ENCODE data around the gene CLIC3. TPM values are rescaled to one million over a fixed set of nuclear protein-coding genes. Genes with fewer than 3 reads are reported as not detected.
A peak's percentile ranks its signal among the peaks of the same experiment; 100 is the strongest.

CLIC3 gene
- total RNA-seq, 1 experiment from 2014 or later = 6.2 TPM

DNA sequence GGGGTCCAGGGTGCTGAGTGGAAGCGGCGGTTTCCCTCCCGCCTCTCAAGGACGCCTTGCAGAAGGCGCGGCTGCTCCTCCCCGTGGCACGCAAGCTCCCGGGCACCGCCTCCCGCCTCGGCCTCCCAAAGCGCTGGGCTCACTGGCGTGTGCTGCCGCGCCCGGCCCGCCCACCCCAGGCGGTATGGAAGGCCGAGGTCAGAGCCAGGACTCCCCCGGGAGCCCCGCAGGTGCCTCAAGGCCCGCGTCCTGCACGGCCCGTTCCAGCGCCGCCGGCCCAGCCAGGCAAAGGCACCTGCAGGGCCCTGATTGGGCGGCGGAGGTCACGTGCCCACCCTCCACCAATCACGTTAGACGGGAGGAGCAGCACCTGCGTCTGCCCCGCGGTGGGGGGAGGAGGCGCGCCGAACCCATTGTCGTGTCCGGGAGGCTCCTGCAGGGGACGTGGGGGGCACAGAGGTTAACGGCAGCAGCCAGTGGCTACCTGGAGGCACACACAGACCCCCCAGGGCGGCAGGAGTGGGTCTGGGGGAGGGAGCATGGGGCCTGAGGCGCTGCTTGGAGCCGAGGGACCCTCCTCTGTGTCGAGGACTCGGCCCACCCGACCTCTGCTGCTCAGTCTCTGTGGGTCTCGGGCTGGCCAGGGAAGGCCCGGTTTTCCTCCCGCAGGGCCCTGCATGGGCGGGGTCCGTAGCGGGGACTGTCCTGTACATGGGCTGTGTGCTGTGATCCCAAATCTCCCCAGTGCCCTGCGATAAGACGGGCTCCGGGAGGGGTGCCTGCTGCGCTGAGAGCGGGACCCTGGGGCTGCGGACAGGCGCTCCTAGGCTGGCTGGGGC, 46.3 kb downstream of the CLIC3 start:
- in situ Hi-C loops (cut with HindIII; ENCODE audit: low pct_unique_long_range_greater_than_20kb, low sequenced_read_pairs) = no loop called here
- H3K27ac ChIP-seq (ENCODE audit: low read length) = peak overlapping the region; percentile 87
- CTCF ChIA-PET = interaction anchor here (0.6 kb wide), 1 partner anchor 26 kb away, joined by 10 read pairs; no protein-coding TSS in a partner anchor

GRCh38 chr9:136949239-136949816, 47.0 kb downstream of the CLIC3 start:
- ChIA-PET POLR2A (no interaction called here), CTCF (interaction anchor here (0.6 kb wide), 1 partner anchor 27 kb away, joined by 10 read pairs; no protein-coding TSS in a partner anchor)
- H3K36me3 ChIP-seq (ENCODE audit: control insufficient read depth, insufficient read depth, low read length) = no peaks in the 10 kb centered on the region; the same call in 1 of the 2 replicates
- in situ Hi-C loops (cut with HindIII; ENCODE audit: low pct_unique_long_range_greater_than_20kb, low sequenced_read_pairs) (no loop called here), intact Hi-C loops (cut with micrococcal nuclease; ENCODE audit: unreplicated experiment) (loop anchor here (10.0 kb wide), 1 partner anchor 85 kb away; the partner anchor contains the start of gene FUT7)
- H3K9me3 ChIP-seq (ENCODE audit: control insufficient read depth, insufficient read depth, low read depth, low read length) = no peaks in the 10 kb centered on the region
- ATAC-seq (peak; percentile 10), DNase-seq (ENCODE audit: low read depth, low spot score) (no peak)
- H3K4me3 ChIP-seq (ENCODE audit: low read depth in 2 of 2, low read length in 2 of 2) = peak overlapping the region; percentile 48 to 63
- H3K27ac ChIP-seq (ENCODE audit: low read length) = peak overlapping the region; percentile 69
- no TSS peak for BruUV-seq (replicated peaks)
- peaks cover 33% of the 10 kb centered on the region for H3K4me1 ChIP-seq (ENCODE audit: control insufficient read depth, insufficient read depth, low read length)
- no peak for TF ChIP-seq TCF7L2 (IDR thresholded peaks at IDR 0.05; ENCODE audit: low read depth, low read length)
- TF ChIP-seq, protein P1, sequence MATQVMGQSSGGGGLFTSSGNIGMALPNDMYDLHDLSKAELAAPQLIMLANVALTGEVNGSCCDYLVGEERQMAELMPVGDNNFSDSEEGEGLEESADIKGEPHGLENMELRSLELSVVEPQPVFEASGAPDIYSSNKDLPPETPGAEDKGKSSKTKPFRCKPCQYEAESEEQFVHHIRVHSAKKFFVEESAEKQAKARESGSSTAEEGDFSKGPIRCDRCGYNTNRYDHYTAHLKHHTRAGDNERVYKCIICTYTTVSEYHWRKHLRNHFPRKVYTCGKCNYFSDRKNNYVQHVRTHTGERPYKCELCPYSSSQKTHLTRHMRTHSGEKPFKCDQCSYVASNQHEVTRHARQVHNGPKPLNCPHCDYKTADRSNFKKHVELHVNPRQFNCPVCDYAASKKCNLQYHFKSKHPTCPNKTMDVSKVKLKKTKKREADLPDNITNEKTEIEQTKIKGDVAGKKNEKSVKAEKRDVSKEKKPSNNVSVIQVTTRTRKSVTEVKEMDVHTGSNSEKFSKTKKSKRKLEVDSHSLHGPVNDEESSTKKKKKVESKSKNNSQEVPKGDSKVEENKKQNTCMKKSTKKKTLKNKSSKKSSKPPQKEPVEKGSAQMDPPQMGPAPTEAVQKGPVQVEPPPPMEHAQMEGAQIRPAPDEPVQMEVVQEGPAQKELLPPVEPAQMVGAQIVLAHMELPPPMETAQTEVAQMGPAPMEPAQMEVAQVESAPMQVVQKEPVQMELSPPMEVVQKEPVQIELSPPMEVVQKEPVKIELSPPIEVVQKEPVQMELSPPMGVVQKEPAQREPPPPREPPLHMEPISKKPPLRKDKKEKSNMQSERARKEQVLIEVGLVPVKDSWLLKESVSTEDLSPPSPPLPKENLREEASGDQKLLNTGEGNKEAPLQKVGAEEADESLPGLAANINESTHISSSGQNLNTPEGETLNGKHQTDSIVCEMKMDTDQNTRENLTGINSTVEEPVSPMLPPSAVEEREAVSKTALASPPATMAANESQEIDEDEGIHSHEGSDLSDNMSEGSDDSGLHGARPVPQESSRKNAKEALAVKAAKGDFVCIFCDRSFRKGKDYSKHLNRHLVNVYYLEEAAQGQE (IDR thresholded peaks at IDR 0.05; ENCODE audit: insufficient read depth in 1 of 2, low read depth in 2 of 2, low read length in 1 of 2) = no peak
- TF ChIP-seq CTCF (IDR thresholded peaks at IDR 0.05) = no peak
- TF ChIP-seq SIN3A (IDR thresholded peaks at IDR 0.05; ENCODE audit: borderline replicate concordance, insufficient read depth, low read depth, low read length) = no peak
- no peak for TF ChIP-seq POLR2AphosphoS5 (IDR thresholded peaks at IDR 0.05; ENCODE audit: low read depth, low read length)
- no peaks in the 10 kb centered on the region for H3K27me3 ChIP-seq (ENCODE audit: control insufficient read depth, insufficient read depth, low read length)

More for the DNA sequence above, 46.3 kb downstream of the CLIC3 start:
- no peaks in the 10 kb centered on the region for H3K27me3 ChIP-seq (ENCODE audit: control insufficient read depth, insufficient read depth, low read length)
- H3K36me3 ChIP-seq (ENCODE audit: control insufficient read depth, insufficient read depth, low read length) = no peaks in the 10 kb centered on the region; the same call in 1 of the 2 replicates
- ATAC-seq = peak; percentile 87
- peak; percentile 61 for TF ChIP-seq POLR2AphosphoS5 (IDR thresholded peaks at IDR 0.05; ENCODE audit: low read depth, low read length)
- TF ChIP-seq SIN3A (IDR thresholded peaks at IDR 0.05; ENCODE audit: borderline replicate concordance, insufficient read depth, low read depth, low read length) = peak; percentile 10; the same call in 1 of the 2 replicates
- TF ChIP-seq, protein P1 (IDR thresholded peaks at IDR 0.05; ENCODE audit: insufficient read depth in 1 of 2, low read depth in 2 of 2, low read length in 1 of 2) = no peak
- intact Hi-C loops (cut with micrococcal nuclease; ENCODE audit: unreplicated experiment) = loop anchor here (10.0 kb wide), 1 partner anchor 85 kb away; the partner anchor contains the start of gene FUT7
- POLR2A ChIA-PET = no interaction called here
- no TSS peak for BruUV-seq (replicated peaks)
- DNase-seq (ENCODE audit: low read depth, low spot score) = peak; percentile 46
- no peaks in the 10 kb centered on the region for H3K9me3 ChIP-seq (ENCODE audit: control insufficient read depth, insufficient read depth, low read depth, low read length)
- peak overlapping the region; percentile 48 to 63 for H3K4me3 ChIP-seq (ENCODE audit: low read depth in 2 of 2, low read length in 2 of 2)
- peaks cover 30% of the 10 kb centered on the region for H3K4me1 ChIP-seq (ENCODE audit: control insufficient read depth, insufficient read depth, low read length)
